IMR-90 (cell line): ENCODE measurements around the gene TRABD. TPM values are rescaled to one million over a fixed set of nuclear protein-coding genes. Genes with fewer than 3 reads are reported as not detected.

Experiments
- ATAC-seq: fragments of 200-7000 bp; cut with Tn5 transposase; 2 replicates; pipeline ENCODE4 v1.9.1; 2020; ENCODE audit warnings: low read depth, mild to moderate bottlenecking, moderate library complexity
- BruUV-seq: library from RNA; stranded (reverse); fragments of 400-500 nt; replicated peaks from 2 replicates; lab custom pipeline; 2021; lab: Mats Ljungman, UMichigan
- CTCF ChIA-PET: fragments of 300-600 bp; formaldehyde crosslinking; extraction: SDS; loops from one replicate; lab custom pipeline; 2021; ENCODE audit warnings: antibody characterized with exemption; lab: Yijun Ruan, JAX
- POLR2A ChIA-PET: fragments of 300-600 bp; sonication (Branson Sonifier 250); formaldehyde crosslinking; loops from one replicate; lab custom pipeline; 2022; ENCODE audit warnings: antibody characterized with exemption; ENCODE audit not compliant: unreplicated experiment; lab: Charles Lee
- DNase-seq: peaks from one replicate; pipeline ENCODE4 v3.0.0; 2013
- H2AFZ ChIP-seq: replicated peaks from 2 replicates; pipeline ENCODE3; 2013; ENCODE audit warnings: low read length, mild to moderate bottlenecking; ENCODE audit not compliant: poor library complexity
- H2AK5ac ChIP-seq: 2 replicates; pipeline ENCODE4 v1.6.1; 2013; ENCODE audit warnings: low read depth, low read length, inconsistent platforms
- H2AK9ac ChIP-seq: replicated peaks from 2 replicates; pipeline ENCODE3; 2013; ENCODE audit warnings: mild to moderate bottlenecking, low read depth, low read length, moderate library complexity; ENCODE audit not compliant: poor library complexity
- H2BK120ac ChIP-seq: 2 replicates; pipeline ENCODE4 v1.6.1; 2013; ENCODE audit warnings: low read depth, low read length, inconsistent platforms
- H2BK15ac ChIP-seq: 3 replicates; pipeline ENCODE4 v1.6.1; 2013; ENCODE audit warnings: low read depth, low read length, inconsistent platforms
- H2BK20ac ChIP-seq: 2 replicates; pipeline ENCODE4 v1.6.1; 2013; ENCODE audit warnings: low read depth, mild to moderate bottlenecking, inconsistent platforms, low read length, moderate library complexity
- H2BK5ac ChIP-seq: 2 replicates; pipeline ENCODE4 v1.6.1; 2013; ENCODE audit warnings: mild to moderate bottlenecking, low read depth, low read length, inconsistent platforms; ENCODE audit not compliant: poor library complexity, severe bottlenecking
- H3K14ac ChIP-seq: replicated peaks from 2 replicates; pipeline ENCODE4 v1.6.1; 2013; ENCODE audit warnings: low read depth, low read length, inconsistent platforms
- H3K18ac ChIP-seq: 2 replicates; pipeline ENCODE4 v1.6.1; 2013; ENCODE audit warnings: low read depth, low read length, control low read depth
- H3K23ac ChIP-seq: 2 replicates; pipeline ENCODE4 v1.6.1; 2013; ENCODE audit warnings: low read depth, low read length, inconsistent platforms
- H3K27ac ChIP-seq: 2 replicates; pipeline ENCODE4 v1.5.1; 2013; ENCODE audit warnings: mild to moderate bottlenecking, control low read depth, low read length; ENCODE audit not compliant: insufficient read depth
- H3K27me3 ChIP-seq: 2 replicates; pipeline ENCODE4 v1.6.1; 2013; ENCODE audit warnings: low read length; ENCODE audit not compliant: control insufficient read depth, insufficient read depth
- H3K36me3 ChIP-seq: 2 replicates; pipeline ENCODE4 v1.6.1; 2013; ENCODE audit warnings: low read length, mixed read lengths; ENCODE audit not compliant: control insufficient read depth, insufficient read depth
- H3K4ac ChIP-seq: 2 replicates; pipeline ENCODE4 v1.6.1; 2013; ENCODE audit warnings: low read depth, low read length, inconsistent platforms
- H3K4me1 ChIP-seq: 2 replicates; pipeline ENCODE4 v1.6.1; 2013; ENCODE audit warnings: low read length, mixed read lengths; ENCODE audit not compliant: control insufficient read depth, insufficient read depth
- H3K4me2 ChIP-seq: 2 replicates; pipeline ENCODE4 v1.6.1; 2013; ENCODE audit warnings: low read depth, mild to moderate bottlenecking, control low read depth, low read length, moderate library complexity
- H3K4me3 ChIP-seq: 2 replicates; pipeline ENCODE4 v1.5.1; 2013; ENCODE audit warnings: low read depth, mild to moderate bottlenecking, control low read depth, low read length, moderate library complexity; ENCODE audit not compliant: insufficient read depth
- H3K56ac ChIP-seq: 2 replicates; pipeline ENCODE4 v1.6.1; 2013; ENCODE audit warnings: low read length, inconsistent platforms; ENCODE audit not compliant: insufficient read depth; ENCODE audit errors: extremely low read depth
- H3K79me1 ChIP-seq, 2 experiments: 2 replicates each; pipeline ENCODE4 v1.6.1; 2013; ENCODE audit warnings: low read length in 2 of 2, inconsistent platforms in 1 of 2, low read depth in 1 of 2
- H3K9ac ChIP-seq: 2 replicates; pipeline ENCODE4 v1.6.1; 2013; ENCODE audit warnings: low read depth, low read length, control low read depth
- H3K9me1 ChIP-seq: 2 replicates; pipeline ENCODE4 v1.6.1; 2013; ENCODE audit warnings: low read length, inconsistent platforms; ENCODE audit not compliant: insufficient read depth
- H3K9me3 ChIP-seq: 2 replicates; pipeline ENCODE4 v1.6.1; 2013; ENCODE audit warnings: low read length; ENCODE audit not compliant: control insufficient read depth, insufficient read depth
- H4K20me1 ChIP-seq: 2 replicates; pipeline ENCODE4 v1.6.1; 2013; ENCODE audit warnings: low read length, inconsistent platforms; ENCODE audit not compliant: insufficient read depth
- H4K5ac ChIP-seq: 2 replicates; pipeline ENCODE4 v1.6.1; 2013; ENCODE audit warnings: mild to moderate bottlenecking, low read depth, low read length, control low read depth
- H4K8ac ChIP-seq, 2 experiments: 2 replicates each; pipeline ENCODE4 v1.6.1; 2013; ENCODE audit warnings: low read depth in 2 of 2, low read length in 2 of 2, control low read depth in 1 of 2, inconsistent platforms in 1 of 2
- H4K91ac ChIP-seq: 2 replicates; pipeline ENCODE4 v1.6.1; 2013; ENCODE audit warnings: low read depth, low read length, inconsistent platforms; ENCODE audit not compliant: insufficient read depth
- CEBPB ChIP-seq: IDR thresholded peaks from 2 replicates; pipeline ENCODE4 v1.6.1; 2012; ENCODE audit warnings: low read depth, low read length, improper control_type of control experiment
- RFX5 ChIP-seq: IDR thresholded peaks from 2 replicates; pipeline ENCODE4 v1.8.0; 2012; ENCODE audit warnings: low read depth, mild to moderate bottlenecking, low read length, moderate library complexity
- SMC3 ChIP-seq: fragments of 150-350 bp; IDR thresholded peaks from 2 replicates; pipeline ENCODE4 v1.6.1; 2016; ENCODE audit warnings: low read depth, mild to moderate bottlenecking, antibody characterized with exemption, low read length, moderate library complexity
- WGBS, 2 experiments: methylation state at CpG; one replicate each; pipeline versions ENCODE4 v1.1.5 to v1.1.7; 2013; ENCODE audit warnings: missing lambda C conversion rate in 2 of 2; ENCODE audit not compliant: insufficient read length in 1 of 2; ENCODE audit errors: extremely low coverage in 2 of 2; 5-methylcytosine and 5-hydroxymethylcytosine counted together
- dilution Hi-C: fragments of 300-500 bp; cut with HindIII; formaldehyde crosslinking; loops from one replicate; pipeline ENCODE4 v1.14.3; 2018; ENCODE audit warnings: low sequenced_read_pairs; ENCODE audit not compliant: unreplicated experiment
- in situ Hi-C: fragments of 300-500 bp; cut with MboI; formaldehyde crosslinking; loops from 3 replicates; pipeline ENCODE4 v1.14.3; 2019; ENCODE audit warnings: low sequenced_read_pairs, inconsistent platforms, mixed read lengths
- intact Hi-C: fragments of 100-400 bp; cut with micrococcal nuclease; formaldehyde crosslinking; loops from 2 replicates; pipeline ENCODE4 v1.10.0; 2022
- polyA plus RNA-seq, 3 experiments: library from polyadenylated mRNA; depleted of rRNA; stranded (reverse); fragments of >200 nt; gene quantifications; 2 replicates each; pipeline ENCODE4 v1.2.3, GENCODE V29; 2012; ENCODE audit warnings: low replicate concordance in 1 of 3
- total RNA-seq: library from RNA; depleted of rRNA; stranded (reverse); fragments of >200 nt; gene quantifications from 2 replicates; pipeline ENCODE4 v1.2.3, GENCODE V29; 2012
- TF ChIP-seq, protein P1 (sequence below): fragments of 150-350 bp; IDR thresholded peaks from 2 replicates; pipeline ENCODE4 v1.6.1; 2016; ENCODE audit warnings: low read depth, mild to moderate bottlenecking, low read length, moderate library complexity, borderline replicate concordance

TRABD gene
- total and polyA plus RNA-seq, 2 of the 4 experiments (the other 2 are of a cell fraction): 13.4 to 42.7 TPM

DNA sequence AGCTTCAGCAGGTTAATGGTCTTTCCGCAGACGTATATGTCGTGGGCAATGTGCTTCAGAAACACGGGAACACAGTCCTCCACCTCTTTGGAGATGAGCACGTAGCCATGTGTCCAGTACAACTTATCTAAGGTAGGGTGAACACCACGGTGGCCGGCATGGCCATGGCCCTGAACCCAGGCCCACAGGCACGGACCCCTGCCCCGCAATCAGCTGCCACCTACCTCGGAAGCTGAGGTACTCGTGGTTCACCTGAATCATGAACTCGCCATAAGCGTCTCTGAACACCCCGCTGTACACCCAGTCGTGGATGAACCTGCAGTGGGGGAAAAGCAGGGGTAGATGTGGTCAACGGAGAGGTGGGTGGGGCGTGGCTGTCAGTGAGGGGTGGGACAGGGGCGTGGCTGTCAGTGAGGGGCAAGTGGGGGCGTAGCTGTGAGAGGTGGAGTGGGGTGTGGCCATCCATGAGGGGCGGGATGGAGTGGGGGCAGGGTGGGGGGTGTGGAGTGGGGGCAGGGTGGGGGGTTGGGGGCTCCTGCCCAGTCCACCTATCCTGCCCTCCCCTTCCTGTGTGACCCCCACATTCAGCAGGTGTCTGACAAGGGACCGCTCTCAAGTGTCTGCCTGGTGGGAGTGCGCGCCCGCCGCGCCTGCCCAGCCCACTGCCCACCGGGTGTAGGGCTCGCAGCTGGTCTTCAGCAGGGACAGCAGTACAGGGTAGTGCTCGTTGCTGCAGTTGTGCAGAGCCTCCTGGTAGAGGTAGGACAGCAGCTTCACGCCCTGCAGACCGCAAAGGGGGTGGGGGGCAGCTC, 40.6 kb downstream of the TRABD start:
- Histone ChIP-seq H3K9me1 (peaks cover 3% of the 10 kb centered on the region; the same call in 1 of the 2 replicates), H3K79me1 (peaks cover 0 to 18% of the 10 kb centered on the region in 2 experiments; a peak in 1 of 4 replicates), H2BK15ac (no peak overlapping the region), H4K8ac (no peak overlapping the region), H3K27me3 (no peaks in the 10 kb centered on the region), H3K9me3 (no peaks in the 10 kb centered on the region), H3K4me1 (no peaks in the 10 kb centered on the region), H3K14ac (no peak overlapping the region), H2AK9ac (no peak overlapping the region), H3K4me2 (no peak overlapping the region), H2BK5ac (no peak overlapping the region), H2BK120ac (no peak overlapping the region), H3K18ac (no peak overlapping the region), H2BK20ac (no peak overlapping the region), H3K4me3 (no peak overlapping the region), H3K36me3 (peaks cover 60% of the 10 kb centered on the region), H3K23ac (no peak overlapping the region), H3K9ac (no peak overlapping the region), H3K56ac (no peak overlapping the region), H4K91ac (no peak overlapping the region), H2AK5ac (no peak overlapping the region), H4K5ac (no peak overlapping the region), H4K20me1 (no peaks in the 10 kb centered on the region; the same call in 1 of the 2 replicates), H3K27ac (no peak overlapping the region), H2AFZ (no peak overlapping the region), H3K4ac (no peak overlapping the region)
- BruUV-seq: no TSS peak
- ATAC-seq (no peak), DNase-seq (no peak)
- dilution Hi-C loops: no loop called here
- ChIA-PET POLR2A (no interaction called here), CTCF (no interaction called here)
- WGBS, 2 experiments: 92% methylated on average over 10 of the region's 31 CpGs; no CpG with 5 or more reads in 1 of the 2 experiments
- intact Hi-C loops: no loop called here
- no peak for TF ChIP-seq RFX5
- no peak for TF ChIP-seq CEBPB
- TF ChIP-seq, protein P1, sequence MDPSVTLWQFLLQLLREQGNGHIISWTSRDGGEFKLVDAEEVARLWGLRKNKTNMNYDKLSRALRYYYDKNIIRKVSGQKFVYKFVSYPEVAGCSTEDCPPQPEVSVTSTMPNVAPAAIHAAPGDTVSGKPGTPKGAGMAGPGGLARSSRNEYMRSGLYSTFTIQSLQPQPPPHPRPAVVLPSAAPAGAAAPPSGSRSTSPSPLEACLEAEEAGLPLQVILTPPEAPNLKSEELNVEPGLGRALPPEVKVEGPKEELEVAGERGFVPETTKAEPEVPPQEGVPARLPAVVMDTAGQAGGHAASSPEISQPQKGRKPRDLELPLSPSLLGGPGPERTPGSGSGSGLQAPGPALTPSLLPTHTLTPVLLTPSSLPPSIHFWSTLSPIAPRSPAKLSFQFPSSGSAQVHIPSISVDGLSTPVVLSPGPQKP: no peak
- no peak for TF ChIP-seq SMC3
- in situ Hi-C loops: no loop called here
